Mesenchymal stem cell (in vitro differentiated cells and primary cell): ENCODE measurements around the gene LRRTM4.
"Not testable (repeated sequence)": the region's sequence is repeated elsewhere in the genome, so short reads cannot be mapped to it uniquely, and the experiment has no call there.

Experiments
- DNase-seq: peaks from one replicate; pipeline ENCODE4 v3.0.0-alpha.2; 2013
- H2AFZ ChIP-seq: one replicate; pipeline ENCODE4 v1.6.1; 2013; ENCODE audit warnings: low read depth, mild to moderate bottlenecking, control low read depth, inconsistent platforms, low read length, moderate library complexity
- H2AK5ac ChIP-seq: 2 replicates; pipeline ENCODE4 v1.6.1; 2013; ENCODE audit warnings: low read length, moderate library complexity, mild to moderate bottlenecking, inconsistent platforms; ENCODE audit not compliant: severe bottlenecking
- H2BK120ac ChIP-seq: one replicate; pipeline ENCODE4 v1.6.1; 2013; ENCODE audit warnings: low read depth, mild to moderate bottlenecking, inconsistent platforms, low read length, moderate library complexity
- H2BK12ac ChIP-seq, 2 experiments: one replicate each; pipeline ENCODE4 v1.6.1; 2013; ENCODE audit warnings: inconsistent platforms in 2 of 2, low read length in 2 of 2, mild to moderate bottlenecking in 2 of 2, moderate library complexity in 2 of 2, control low read depth in 1 of 2
- H2BK15ac ChIP-seq: one replicate; pipeline ENCODE4 v1.6.1; 2013; ENCODE audit warnings: mild to moderate bottlenecking, low read depth, inconsistent platforms; ENCODE audit not compliant: poor library complexity, severe bottlenecking
- H2BK5ac ChIP-seq: 2 replicates; pipeline ENCODE4 v1.6.1; 2013; ENCODE audit warnings: low read depth, mild to moderate bottlenecking, low read length, control low read depth, inconsistent platforms; ENCODE audit not compliant: poor library complexity, severe bottlenecking
- H3K14ac ChIP-seq, 2 experiments: one replicate each; pipeline ENCODE4 v1.6.1; 2013; ENCODE audit warnings: inconsistent platforms in 2 of 2, low read length in 2 of 2, control low read depth in 1 of 2, mild to moderate bottlenecking in 1 of 2, moderate library complexity in 1 of 2
- H3K18ac ChIP-seq, 2 experiments: one replicate each; pipeline ENCODE4 v1.6.1; 2013; ENCODE audit warnings: inconsistent platforms in 2 of 2, low read length in 2 of 2, control low read depth in 1 of 2, low read depth in 1 of 2, mild to moderate bottlenecking in 1 of 2
- H3K23ac ChIP-seq, 2 experiments: one replicate each; pipeline ENCODE4 v1.6.1; 2013; ENCODE audit warnings: inconsistent platforms in 2 of 2, low read length in 2 of 2, mild to moderate bottlenecking in 2 of 2, moderate library complexity in 2 of 2, control low read depth in 1 of 2
- H3K27ac ChIP-seq: 2 replicates; pipeline ENCODE4 v1.5.1; 2013; ENCODE audit warnings: mild to moderate bottlenecking, moderate library complexity, low read length, control low read depth, inconsistent platforms; ENCODE audit not compliant: poor library complexity, severe bottlenecking
- H3K27me3 ChIP-seq, 2 experiments: 2 replicates each; pipeline versions ENCODE4 v1.6.1 to v1.7.0; 2013; ENCODE audit warnings: low read length in 2 of 2, mild to moderate bottlenecking in 2 of 2, moderate library complexity in 2 of 2, control low read depth in 1 of 2, inconsistent platforms in 1 of 2; ENCODE audit not compliant: control insufficient read depth in 1 of 2, insufficient read depth in 1 of 2
- H3K36me3 ChIP-seq, 2 experiments: 2 replicates each; pipeline versions ENCODE4 v1.6.1 to v1.7.0; 2013; ENCODE audit warnings: low read length in 2 of 2, control low read depth in 1 of 2, inconsistent platforms in 1 of 2, low read depth in 1 of 2, mild to moderate bottlenecking in 1 of 2; ENCODE audit not compliant: insufficient read depth in 2 of 2, control insufficient read depth in 1 of 2
- H3K4ac ChIP-seq, 2 experiments: one replicate each; pipeline ENCODE4 v1.6.1; 2013; ENCODE audit warnings: inconsistent platforms in 2 of 2, low read length in 2 of 2, mild to moderate bottlenecking in 2 of 2, moderate library complexity in 2 of 2, control low read depth in 1 of 2, low read depth in 1 of 2
- H3K4me1 ChIP-seq: 2 replicates; pipeline ENCODE4 v1.6.1; 2013; ENCODE audit warnings: low read depth, low read length, control low read depth; ENCODE audit not compliant: control insufficient read depth, insufficient read depth
- H3K4me2 ChIP-seq: 2 replicates; pipeline ENCODE4 v1.6.1; 2013; ENCODE audit warnings: low read length, mild to moderate bottlenecking, inconsistent platforms; ENCODE audit not compliant: poor library complexity, severe bottlenecking
- H3K4me3 ChIP-seq, 2 experiments: 2 replicates each; pipeline versions ENCODE4 v1.5.1 to v1.7.0; 2013; ENCODE audit warnings: low read length in 2 of 2, mild to moderate bottlenecking in 2 of 2, control low read depth in 1 of 2, low read depth in 1 of 2; ENCODE audit not compliant: insufficient read depth in 1 of 2
- H3K79me1 ChIP-seq: replicated peaks from 2 replicates; pipeline ENCODE4 v1.6.1; 2013; ENCODE audit warnings: mild to moderate bottlenecking, control low read depth, low read length, inconsistent platforms; ENCODE audit not compliant: poor library complexity, severe bottlenecking
- H3K9ac ChIP-seq: 2 replicates; pipeline ENCODE4 v1.7.0; 2013; ENCODE audit warnings: mild to moderate bottlenecking, low read length, moderate library complexity
- H3K9me3 ChIP-seq: 2 replicates; pipeline ENCODE4 v1.7.0; 2013; ENCODE audit warnings: mild to moderate bottlenecking, low read length; ENCODE audit not compliant: control insufficient read depth
- H4K8ac ChIP-seq: one replicate; pipeline ENCODE4 v1.6.1; 2013; ENCODE audit warnings: inconsistent platforms, mild to moderate bottlenecking, low read length, moderate library complexity
- H4K91ac ChIP-seq: one replicate; pipeline ENCODE4 v1.6.1; 2013; ENCODE audit warnings: mild to moderate bottlenecking, low read length, inconsistent platforms
- WGBS: methylation state at CpG from one replicate; pipeline ENCODE4 v1.1.7; 2013; ENCODE audit warnings: mixed read lengths; 5-methylcytosine and 5-hydroxymethylcytosine counted together

Gene LRRTM4

GRCh38 chr2:76793647-76794334 is 728.4 kb downstream of the LRRTM4 start:
- Histone ChIP-seq H4K8ac (no peak overlapping the region), H3K4ac (no peak overlapping the region), H3K4me3 (no peak overlapping the region), H2AK5ac (no peak overlapping the region), H3K36me3 (no peaks in the 10 kb centered on the region), H3K4me2 (no peak overlapping the region), H2BK120ac (no peak overlapping the region), H3K27ac (no peak overlapping the region), H3K18ac (no peak overlapping the region), H2BK5ac (no peak overlapping the region), H3K79me1 (no peaks in the 10 kb centered on the region), H3K14ac (no peak overlapping the region), H3K9ac (no peak overlapping the region), H2AFZ (no peak overlapping the region), H2BK15ac (no peak overlapping the region), H3K9me3 (no peaks in the 10 kb centered on the region), H3K27me3 (no peaks in the 10 kb centered on the region), H4K91ac (no peak overlapping the region), H3K4me1 (no peaks in the 10 kb centered on the region), H3K23ac (no peak overlapping the region), H2BK12ac (no peak overlapping the region)
- WGBS = 100% methylated on average over 3 of the region's 4 CpGs
- DNase-seq = no peak

- H3K9ac ChIP-seq, H3K4me1 ChIP-seq, H2AFZ ChIP-seq, DNase-seq, H3K18ac ChIP-seq, H3K23ac ChIP-seq, H3K4me2 ChIP-seq, H3K27ac ChIP-seq, H3K79me1 ChIP-seq, H2BK15ac ChIP-seq, H3K36me3 ChIP-seq, H3K27me3 ChIP-seq, H2AK5ac ChIP-seq, H3K4ac ChIP-seq, H4K8ac ChIP-seq, H3K9me3 ChIP-seq, H2BK120ac ChIP-seq, H4K91ac ChIP-seq, H3K14ac ChIP-seq, H3K4me3 ChIP-seq, H2BK12ac ChIP-seq, H2BK5ac ChIP-seq: not testable (repeated sequence)
- 75% methylated on average over 22 of the region's 22 CpGs for WGBS
These were observed 740.9 kb downstream of the LRRTM4 start for GRCh38 chr2:76781313-76781712.

GRCh38 chr2:76763276-76763675 is 758.9 kb downstream of the LRRTM4 start:
- Histone ChIP-seq H2AK5ac (no peak overlapping the region), H3K27me3 (no peaks in the 10 kb centered on the region), H2AFZ (no peak overlapping the region), H3K4me3 (no peak overlapping the region), H2BK5ac (no peak overlapping the region), H3K4me2 (no peak overlapping the region), H3K36me3 (no peaks in the 10 kb centered on the region), H3K4me1 (no peaks in the 10 kb centered on the region), H4K91ac (no peak overlapping the region), H3K23ac (no peak overlapping the region), H3K18ac (no peak overlapping the region), H3K14ac (no peak overlapping the region), H3K9me3 (no peaks in the 10 kb centered on the region), H3K9ac (no peak overlapping the region), H4K8ac (no peak overlapping the region), H2BK12ac (no peak overlapping the region), H3K27ac (no peak overlapping the region), H2BK120ac (no peak overlapping the region), H2BK15ac (no peak overlapping the region), H3K4ac (no peak overlapping the region), H3K79me1 (no peaks in the 10 kb centered on the region)
- DNase-seq = no peak
- 75% methylated on average over 2 of the region's 2 CpGs for WGBS

DNA sequence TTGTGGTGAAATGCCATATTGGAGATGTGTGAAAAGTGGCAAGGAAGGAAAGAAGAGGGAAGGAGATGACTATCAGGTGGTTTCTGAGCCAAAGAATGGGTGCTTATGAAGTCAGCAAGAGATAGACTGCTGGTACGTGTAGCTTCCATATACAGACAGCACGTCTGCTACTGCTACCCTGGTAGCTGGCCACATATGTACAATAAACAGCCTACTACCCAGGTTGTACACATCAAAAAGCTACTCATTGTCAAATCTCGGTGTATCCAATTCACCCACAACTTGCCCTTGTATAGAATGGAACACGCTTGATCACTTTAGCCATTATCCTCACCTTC is 761.8 kb downstream of the LRRTM4 start:
- no peak overlapping the region for H2AK5ac ChIP-seq
- H3K9me3 ChIP-seq = no peaks in the 10 kb centered on the region
- H3K18ac ChIP-seq = no peak overlapping the region
- H3K23ac ChIP-seq = no peak overlapping the region
- H2BK12ac ChIP-seq = no peak overlapping the region
- no peak for DNase-seq
- H2BK15ac ChIP-seq = no peak overlapping the region
- no peaks in the 10 kb centered on the region for H3K27me3 ChIP-seq
- no peak overlapping the region for H4K91ac ChIP-seq
- H3K4me1 ChIP-seq = no peaks in the 10 kb centered on the region
- no peak overlapping the region for H3K27ac ChIP-seq
- no peaks in the 10 kb centered on the region for H3K36me3 ChIP-seq
- no peak overlapping the region for H2AFZ ChIP-seq
- no peak overlapping the region for H3K9ac ChIP-seq
- no peak overlapping the region for H3K4ac ChIP-seq
- no peak overlapping the region for H3K4me2 ChIP-seq
- no peaks in the 10 kb centered on the region for H3K79me1 ChIP-seq
- H3K14ac ChIP-seq = no peak overlapping the region
- H3K4me3 ChIP-seq = no peak overlapping the region
- no peak overlapping the region for H2BK5ac ChIP-seq
- 94% methylated on average over 4 of the region's 4 CpGs for WGBS
- H2BK120ac ChIP-seq = no peak overlapping the region
- H4K8ac ChIP-seq = no peak overlapping the region
